ENCODE results near the gene ADGRV1.
A peak's percentile ranks its signal among the peaks of the same experiment; 100 is the strongest.

Gene ADGRV1

DNA sequence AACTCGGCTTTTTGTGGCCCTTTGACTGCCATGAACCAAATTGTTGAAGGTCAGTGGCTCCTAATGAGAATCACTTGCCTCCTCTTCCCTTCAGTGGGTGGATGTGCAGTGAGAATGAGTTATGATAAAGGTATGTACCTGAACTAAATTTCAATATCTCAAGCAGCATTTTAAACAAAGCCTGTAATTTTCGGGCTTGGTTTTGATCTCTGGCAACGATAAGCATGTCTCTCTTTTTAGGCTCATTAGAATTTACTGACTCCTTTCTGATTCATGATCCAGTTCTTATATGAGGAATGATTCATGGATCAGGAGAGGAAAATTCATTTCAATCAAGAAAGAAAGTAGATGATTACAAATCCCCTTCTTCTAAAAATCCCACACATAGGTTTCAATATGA, 519.0 kb downstream of the ADGRV1 start:
- in situ Hi-C loops (cut with HindIII; ENCODE audit: low pct_ligation_motif_present, low pct_unique_long_range_greater_than_20kb, low sequenced_read_pairs), result no loop called here

DNA sequence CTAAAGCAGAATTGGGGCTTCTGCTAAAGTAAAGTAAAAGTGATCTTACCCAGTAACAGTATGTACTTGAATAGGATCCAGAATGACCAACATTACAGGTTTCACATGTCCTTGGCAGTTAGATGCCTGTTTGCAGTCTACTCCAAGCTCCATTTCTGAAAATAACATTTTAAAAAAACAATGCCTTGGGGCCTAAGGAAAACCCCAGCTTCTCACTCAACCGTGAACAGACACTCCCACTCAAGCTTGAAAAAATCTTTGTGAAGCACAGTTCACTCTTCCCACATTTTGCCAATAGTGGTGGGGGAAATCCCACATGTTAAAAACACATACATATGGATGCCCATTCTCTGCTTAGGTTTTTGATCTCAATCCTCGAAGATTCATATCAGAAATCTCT, 520.4 kb downstream of the ADGRV1 start:
- DNase-seq, result peak; percentile 11
- in situ Hi-C loops (cut with HindIII; ENCODE audit: low pct_ligation_motif_present, low pct_unique_long_range_greater_than_20kb, low sequenced_read_pairs), result no loop called here

More for the DNA sequence above, 519.0 kb downstream of the ADGRV1 start:
- no peak for DNase-seq

DNA sequence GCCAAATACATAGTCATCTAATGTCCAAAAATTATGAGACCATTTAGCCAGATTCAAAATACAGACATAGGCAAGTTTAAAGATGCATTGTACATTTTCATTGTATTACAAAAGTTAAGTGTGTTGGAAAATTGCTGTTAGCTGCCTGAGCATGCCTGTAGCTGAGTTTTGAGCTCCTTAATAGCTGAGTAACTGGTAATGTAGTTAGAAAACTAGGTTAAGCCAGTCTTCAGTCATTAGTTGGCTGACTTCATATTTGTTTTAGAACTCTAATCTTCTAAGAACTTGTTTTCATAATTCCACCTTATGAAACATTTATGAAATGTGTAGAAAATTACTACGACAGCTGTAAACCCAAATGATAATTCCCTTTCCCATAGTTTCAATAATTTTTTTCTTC, 531.2 kb downstream of the ADGRV1 start:
- no peak for DNase-seq
- in situ Hi-C loops (cut with HindIII; ENCODE audit: low pct_ligation_motif_present, low pct_unique_long_range_greater_than_20kb, low sequenced_read_pairs), result no loop called here

DNA sequence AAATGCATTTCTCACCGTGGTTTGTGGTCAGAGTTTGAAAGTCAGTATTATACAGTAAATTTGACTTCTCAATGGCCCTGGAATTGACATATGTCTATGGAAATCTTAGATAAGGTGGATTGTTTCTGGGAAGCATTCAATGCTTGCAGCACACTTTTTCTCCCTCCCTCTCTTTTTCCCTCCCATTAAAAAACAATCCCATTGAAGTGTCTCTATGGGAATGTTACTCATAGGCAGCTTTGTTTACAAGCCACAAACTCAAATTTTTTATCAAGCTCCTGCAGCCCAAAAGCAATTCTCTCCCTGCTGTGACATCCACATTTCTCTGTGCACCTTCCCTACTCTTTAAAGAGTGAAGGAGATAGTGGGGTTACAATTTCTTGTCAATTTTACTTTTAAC, 532.4 kb downstream of the ADGRV1 start:
- in situ Hi-C loops (cut with HindIII; ENCODE audit: low pct_ligation_motif_present, low pct_unique_long_range_greater_than_20kb, low sequenced_read_pairs), result no loop called here
- DNase-seq, result no peak

DNA sequence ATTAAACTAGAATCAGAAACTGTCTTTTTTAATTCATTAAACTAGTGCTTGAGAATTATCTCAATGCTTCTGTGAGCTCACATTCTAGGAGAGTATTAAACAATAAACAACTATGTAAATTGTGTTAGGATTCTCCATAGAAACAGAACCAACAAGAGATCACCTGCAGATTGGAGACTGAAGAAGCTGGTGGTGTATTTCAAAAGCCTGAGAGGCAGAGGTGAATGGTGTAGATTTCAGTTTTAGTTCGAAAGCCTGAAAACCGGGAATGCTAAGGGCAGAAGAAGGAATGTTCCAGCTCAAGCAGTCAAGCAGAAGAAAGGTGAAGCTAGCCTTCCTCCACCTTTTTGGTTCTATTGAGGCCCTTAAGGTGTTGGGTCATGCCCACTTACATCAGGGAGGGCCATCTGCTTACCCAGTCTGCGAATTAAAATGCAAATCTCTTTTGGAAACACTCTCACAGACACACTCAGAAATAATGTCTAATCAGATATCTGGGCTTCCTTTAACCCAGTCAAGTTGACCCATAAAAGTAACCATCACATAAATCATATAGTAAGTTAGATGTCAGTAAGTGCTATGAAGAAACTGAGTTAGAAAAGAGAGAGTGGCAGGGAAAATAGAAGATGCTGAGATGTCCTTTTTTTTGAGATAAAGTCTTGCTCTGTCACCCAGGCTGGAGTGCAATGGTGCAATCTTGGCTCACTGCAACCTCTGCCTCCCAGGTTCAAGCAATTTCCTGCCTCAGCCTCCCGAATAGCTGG, 533.1 kb downstream of the ADGRV1 start:
- in situ Hi-C loops (cut with HindIII; ENCODE audit: low pct_ligation_motif_present, low pct_unique_long_range_greater_than_20kb, low sequenced_read_pairs), result no loop called here
- DNase-seq, result no peak

DNA sequence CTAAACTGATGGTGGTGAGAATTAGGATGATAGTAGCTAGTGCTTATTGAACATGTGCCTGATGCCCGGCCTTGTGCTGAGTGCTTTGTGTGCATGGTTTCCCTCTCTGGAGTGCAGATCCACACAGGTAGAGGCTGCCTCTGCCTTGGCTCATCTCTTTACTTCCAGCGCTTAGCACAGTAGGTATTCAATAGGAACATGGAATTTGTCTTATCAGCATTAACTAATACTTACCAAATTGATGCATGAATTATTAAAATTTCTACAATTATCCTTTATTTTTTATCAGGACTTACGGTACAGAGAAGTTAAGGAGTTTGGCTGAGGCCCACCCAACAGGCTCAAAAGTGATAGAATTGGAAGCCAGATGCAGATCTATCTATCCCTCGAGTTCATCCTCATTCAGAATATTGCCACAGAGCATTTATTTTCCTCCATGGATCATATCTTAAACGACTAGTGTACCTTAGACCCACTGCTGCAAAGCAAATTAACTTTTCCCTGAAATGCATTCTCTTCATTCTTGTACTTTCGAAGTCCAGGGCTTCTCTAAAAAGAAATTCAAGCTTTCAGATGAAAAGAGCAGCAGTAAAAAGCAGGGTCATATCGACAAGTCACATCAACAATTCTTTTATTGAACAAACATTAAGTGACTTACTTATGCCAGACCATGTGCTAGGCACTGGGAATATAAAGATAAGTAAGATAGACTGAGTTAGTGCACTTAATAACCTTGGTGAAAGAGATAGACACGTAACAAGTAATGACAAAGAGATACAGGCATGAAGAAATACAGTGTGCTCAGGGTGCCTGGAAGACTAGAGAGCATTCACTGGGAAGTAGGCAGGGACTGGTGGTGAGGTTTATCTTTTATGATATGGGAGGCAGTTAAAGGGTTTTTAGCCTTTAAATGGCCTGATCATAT, 534.5 kb downstream of the ADGRV1 start:
- in situ Hi-C loops (cut with HindIII; ENCODE audit: low pct_ligation_motif_present, low pct_unique_long_range_greater_than_20kb, low sequenced_read_pairs), result no loop called here
- no peak for DNase-seq

DNA sequence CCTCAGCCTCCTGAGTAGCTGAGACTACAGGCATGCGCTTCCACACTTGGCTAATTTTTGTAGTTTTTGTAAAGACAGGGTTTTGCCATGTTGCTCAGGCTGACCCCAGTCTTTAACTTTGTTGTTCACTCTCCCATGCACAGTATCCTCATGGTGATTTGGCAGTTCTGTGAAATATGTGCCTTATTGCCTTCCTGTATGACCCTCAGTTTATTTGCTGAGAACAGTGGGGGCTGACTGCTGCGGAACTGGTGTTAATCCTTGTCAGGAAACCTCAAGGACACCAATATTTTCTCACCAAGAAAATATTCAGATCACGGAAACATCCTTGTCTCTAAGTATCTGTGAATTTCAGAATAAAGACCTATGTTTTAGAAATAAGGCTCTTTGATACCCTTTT, 536.7 kb downstream of the ADGRV1 start:
- DNase-seq, result no peak
- in situ Hi-C loops (cut with HindIII; ENCODE audit: low pct_ligation_motif_present, low pct_unique_long_range_greater_than_20kb, low sequenced_read_pairs), result no loop called here

DNA sequence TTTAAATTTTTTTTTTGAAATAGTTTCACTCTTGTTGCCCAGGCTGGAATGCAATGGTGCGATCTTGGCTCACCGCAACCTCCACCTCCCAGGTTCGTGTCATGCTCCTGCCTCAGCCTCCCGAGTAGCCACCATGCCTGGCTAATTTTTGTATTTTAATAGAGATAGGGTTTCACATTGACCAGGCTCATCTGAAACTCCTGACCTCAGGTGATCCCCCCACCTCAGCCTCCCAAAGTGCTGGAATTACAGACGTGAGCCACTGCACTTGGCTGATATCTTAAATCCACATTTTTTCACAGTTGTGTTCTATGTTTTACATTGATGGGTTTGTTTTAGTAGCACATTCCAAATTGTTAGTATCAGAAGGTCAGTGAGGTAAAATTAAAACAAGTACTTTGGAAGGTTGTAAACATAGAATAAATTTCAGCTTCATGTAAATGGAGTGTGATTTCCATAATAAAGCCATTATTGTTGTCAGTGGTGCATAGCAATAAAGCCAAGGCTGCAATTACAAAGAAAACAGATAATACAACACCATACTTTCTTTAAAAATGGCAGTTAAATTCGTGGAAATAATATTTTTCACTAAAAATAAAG, 537.3 kb downstream of the ADGRV1 start:
- in situ Hi-C loops (cut with HindIII; ENCODE audit: low pct_ligation_motif_present, low pct_unique_long_range_greater_than_20kb, low sequenced_read_pairs), result no loop called here
- DNase-seq, result no peak

DNA sequence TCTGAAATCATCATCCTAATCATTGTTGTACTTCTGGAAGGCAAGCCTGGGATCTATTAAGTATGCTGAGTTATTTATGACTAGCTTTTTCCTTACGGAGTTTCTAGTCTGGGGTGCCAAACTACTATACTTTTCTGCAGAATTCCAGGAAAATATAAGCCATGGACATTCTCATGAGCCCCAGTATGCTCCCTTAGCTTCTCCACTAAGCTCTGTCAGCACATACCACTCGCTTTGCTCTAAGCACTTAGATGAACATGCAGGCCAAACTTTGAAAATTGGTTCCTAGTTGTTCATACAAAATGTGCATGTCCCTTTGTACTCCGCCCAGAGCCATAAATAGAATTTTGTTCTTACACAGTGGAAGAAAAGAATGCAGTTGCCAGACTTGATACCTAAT, 539.9 kb downstream of the ADGRV1 start:
- DNase-seq, result no peak
- in situ Hi-C loops (cut with HindIII; ENCODE audit: low pct_ligation_motif_present, low pct_unique_long_range_greater_than_20kb, low sequenced_read_pairs), result no loop called here

DNA sequence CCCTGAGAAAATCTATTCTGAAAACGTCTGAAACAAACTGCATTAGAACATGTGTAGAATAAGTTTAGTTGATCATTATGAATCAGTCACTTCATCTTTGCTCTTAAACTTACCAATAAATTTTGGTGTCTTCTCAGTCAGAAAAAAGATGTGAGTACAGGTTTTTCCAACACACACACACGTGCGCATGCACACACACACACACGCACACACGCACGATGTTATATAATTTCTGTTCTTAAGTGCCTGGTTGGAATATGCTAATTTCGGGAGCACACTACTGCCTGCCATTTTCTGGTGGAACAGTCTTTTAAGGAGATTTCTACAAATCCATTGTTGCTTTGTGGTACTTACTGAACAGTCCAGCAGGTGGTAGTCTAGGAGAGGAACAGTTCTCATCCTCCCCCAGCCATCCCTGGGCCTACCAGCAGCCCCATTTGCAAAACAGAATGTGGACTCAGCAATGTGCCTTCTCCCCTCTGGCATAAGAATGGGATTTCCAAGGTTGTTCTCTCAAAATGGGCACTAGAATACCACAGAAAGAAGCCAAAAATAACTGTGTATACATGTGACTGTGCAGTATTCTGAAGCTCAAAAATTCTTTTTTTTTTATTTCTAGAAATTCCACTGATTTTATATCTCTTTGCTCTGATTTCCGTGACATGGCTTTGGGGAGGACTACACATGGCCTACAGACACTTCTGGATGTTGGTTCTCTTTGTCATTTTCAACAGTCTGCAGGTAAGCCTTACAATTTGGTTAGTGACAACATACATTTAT, 543.2 kb downstream of the ADGRV1 start:
- in situ Hi-C loops (cut with HindIII; ENCODE audit: low pct_ligation_motif_present, low pct_unique_long_range_greater_than_20kb, low sequenced_read_pairs), result loop anchor here (25.0 kb wide), 1 partner anchor 286 kb away; the partner anchor contains the start of gene ARRDC3
- DNase-seq, result peak; percentile 82

DNA sequence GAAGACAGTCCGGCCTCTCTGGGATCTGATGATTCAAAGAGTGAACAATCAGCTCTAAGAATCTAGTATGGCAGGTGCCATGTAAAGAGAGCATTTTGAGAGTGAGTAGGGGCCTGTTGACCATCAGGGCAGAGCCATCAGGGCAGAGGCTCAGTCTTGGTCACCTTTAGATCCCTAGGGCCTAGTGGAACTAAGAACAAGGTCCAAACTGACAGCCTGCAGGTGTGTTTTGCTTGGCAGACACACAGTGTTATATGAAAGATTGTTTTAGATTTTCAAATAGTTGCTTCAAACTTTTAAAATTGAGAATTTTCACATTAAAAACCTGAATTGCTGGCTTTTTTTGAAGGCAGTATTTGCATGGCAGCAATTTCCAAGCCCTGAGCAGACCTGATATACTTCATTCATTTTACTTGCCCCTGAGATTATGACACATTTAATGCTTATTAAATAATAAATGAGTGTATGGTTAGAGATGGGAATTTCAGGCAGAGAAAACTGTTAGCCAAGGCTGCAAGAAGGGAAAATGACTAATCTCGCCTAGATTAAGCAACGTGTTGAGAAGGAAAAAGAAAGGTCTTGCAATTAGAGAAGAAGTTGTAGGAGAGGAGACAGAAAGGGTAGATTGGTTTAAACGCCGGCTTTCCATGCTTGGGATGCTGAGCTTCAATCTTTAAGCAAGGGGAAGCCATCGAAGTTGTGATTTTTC, 544.9 kb downstream of the ADGRV1 start:
- DNase-seq, result no peak
- in situ Hi-C loops (cut with HindIII; ENCODE audit: low pct_ligation_motif_present, low pct_unique_long_range_greater_than_20kb, low sequenced_read_pairs), result loop anchor here (25.0 kb wide), 1 partner anchor 284 kb away; the partner anchor contains the start of gene ARRDC3

DNA sequence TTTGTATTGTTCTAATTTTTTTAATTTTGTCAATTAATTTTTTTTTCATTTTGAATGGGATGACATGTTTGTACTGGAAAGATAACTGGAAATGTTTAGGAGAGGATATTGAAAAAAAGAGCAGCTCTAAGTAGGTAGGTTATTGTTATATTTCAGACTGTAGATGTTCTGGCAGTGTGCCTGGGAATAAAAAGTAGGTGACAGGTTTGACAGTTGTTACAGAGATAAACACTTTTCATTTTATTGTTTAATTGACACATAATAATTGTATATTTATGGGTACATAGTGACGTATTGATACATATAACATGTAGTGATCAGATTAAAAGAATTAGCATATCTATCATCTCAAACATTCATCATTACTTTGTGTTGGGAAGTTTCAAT, 545.5 kb downstream of the ADGRV1 start:
- DNase-seq, result no peak
- in situ Hi-C loops (cut with HindIII; ENCODE audit: low pct_ligation_motif_present, low pct_unique_long_range_greater_than_20kb, low sequenced_read_pairs), result loop anchor here (25.0 kb wide), 1 partner anchor 283 kb away; the partner anchor contains the start of gene ARRDC3

DNA sequence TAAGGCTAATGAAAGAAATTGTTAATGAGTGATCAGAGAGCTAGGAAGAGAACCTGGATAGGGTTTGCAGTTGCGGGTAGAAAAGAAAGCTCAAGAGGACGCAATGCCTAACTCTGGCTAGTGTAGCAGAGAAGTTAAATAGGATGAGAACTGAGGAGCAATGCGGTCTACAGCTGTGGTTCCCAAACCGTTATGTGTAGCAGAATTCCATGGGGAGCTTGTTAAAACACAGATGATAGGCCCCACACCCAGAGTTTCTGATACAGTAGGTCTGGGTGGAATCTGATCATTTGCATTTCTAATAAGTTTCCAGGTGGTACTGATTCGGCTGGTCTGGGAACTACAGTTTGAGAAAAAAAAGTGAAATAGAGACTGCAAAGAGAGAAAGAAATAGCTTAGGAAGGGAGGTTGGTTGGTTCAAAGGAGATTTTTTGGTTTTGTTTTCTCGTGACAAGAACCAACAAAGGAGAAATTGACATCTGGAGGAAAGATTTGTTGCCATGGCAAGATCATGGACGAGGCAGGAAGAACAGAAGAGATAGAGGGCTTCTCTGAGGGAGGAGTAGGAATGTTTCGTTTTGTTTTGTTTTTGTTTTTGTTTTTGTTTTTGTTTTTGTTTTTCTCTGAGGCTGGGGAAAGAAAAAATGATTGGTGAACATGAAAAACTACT, 548.4 kb downstream of the ADGRV1 start:
- in situ Hi-C loops (cut with HindIII; ENCODE audit: low pct_ligation_motif_present, low pct_unique_long_range_greater_than_20kb, low sequenced_read_pairs), result loop anchor here (25.0 kb wide), 1 partner anchor 280 kb away; the partner anchor contains the start of gene ARRDC3
- no peak for DNase-seq

DNA sequence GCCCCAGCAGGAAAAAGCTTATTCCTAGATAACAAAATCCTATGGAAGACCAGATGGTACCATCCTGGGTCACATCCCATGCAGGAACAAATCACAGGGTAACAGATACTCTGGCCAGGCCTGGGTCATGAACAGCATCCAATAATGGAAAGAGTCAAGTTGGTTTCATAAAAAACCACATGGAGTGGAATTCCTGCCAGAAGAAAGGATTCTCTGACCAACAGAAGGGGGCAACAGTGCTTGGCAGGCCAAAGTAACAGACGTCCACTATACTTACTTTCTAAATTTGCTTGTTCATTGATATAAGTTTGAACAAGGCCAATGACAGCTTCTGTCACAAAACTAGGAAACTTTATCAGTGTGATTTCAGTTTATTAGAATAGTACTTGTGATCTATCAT, 551.0 kb downstream of the ADGRV1 start:
- in situ Hi-C loops (cut with HindIII; ENCODE audit: low pct_ligation_motif_present, low pct_unique_long_range_greater_than_20kb, low sequenced_read_pairs), result loop anchor here (25.0 kb wide), 1 partner anchor 278 kb away; the partner anchor contains the start of gene ARRDC3
- DNase-seq, result peak; percentile 5

DNA sequence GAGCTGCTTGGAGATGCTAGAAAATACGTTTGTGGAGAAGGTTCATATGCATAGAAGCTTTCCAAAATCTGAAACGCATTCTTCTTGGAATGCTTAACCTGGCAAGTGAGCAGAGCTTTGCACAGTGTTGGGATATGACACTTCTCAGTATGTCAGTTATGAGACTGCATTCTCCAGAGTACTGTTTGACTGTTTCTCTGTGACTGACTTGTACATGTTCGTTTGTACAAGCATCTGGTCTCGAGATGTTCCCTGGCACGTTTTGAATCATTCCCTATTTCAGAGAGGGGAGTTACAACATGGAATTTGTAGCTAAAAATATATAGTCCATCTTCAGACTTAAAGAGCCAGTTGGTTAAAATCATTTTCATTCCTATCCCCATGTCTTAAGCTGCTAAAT, 552.1 kb downstream of the ADGRV1 start:
- DNase-seq, result no peak
- in situ Hi-C loops (cut with HindIII; ENCODE audit: low pct_ligation_motif_present, low pct_unique_long_range_greater_than_20kb, low sequenced_read_pairs), result loop anchor here (25.0 kb wide), 1 partner anchor 277 kb away; the partner anchor contains the start of gene ARRDC3

DNA sequence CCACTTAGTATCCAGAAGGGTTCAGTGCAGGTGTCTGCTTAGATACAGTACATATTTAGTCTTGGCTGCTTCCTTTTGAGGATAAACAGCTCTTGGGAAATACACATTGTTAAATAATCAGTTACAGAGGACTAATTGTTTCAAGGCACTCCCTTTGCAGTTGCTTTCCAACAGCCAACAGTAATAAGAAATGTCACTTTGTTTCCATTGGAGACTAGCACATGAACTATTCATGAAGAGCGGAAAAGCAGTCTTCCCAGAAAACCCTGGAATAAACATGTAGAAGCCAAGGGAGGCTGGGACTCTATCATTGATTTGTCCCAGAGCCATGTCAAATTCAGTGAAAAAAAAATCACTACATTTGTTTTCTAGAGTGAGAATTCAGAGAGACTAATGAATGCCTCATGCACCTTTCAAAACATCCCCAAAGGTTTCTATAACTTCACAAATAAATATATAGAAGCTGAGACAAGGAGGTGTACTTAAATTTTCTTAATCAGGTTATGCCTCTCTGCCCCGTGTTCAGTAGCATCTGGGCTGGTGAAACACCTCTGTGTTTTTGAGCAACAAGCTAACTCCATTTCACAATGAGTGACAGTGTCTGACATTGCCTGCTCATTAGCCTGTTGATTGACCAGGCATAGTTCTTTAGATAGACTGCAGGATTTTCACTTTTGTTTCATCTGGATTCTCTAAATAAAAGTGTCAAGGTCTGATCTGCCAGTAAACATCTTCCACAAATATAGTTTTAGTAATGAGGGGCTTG, 553.1 kb downstream of the ADGRV1 start:
- DNase-seq, result no peak
- in situ Hi-C loops (cut with HindIII; ENCODE audit: low pct_ligation_motif_present, low pct_unique_long_range_greater_than_20kb, low sequenced_read_pairs), result loop anchor here (25.0 kb wide), 1 partner anchor 276 kb away; the partner anchor contains the start of gene ARRDC3
